GM13977 (cell line): Measurements from ENCODE around the gene CCDC8.
"Not testable (repeated sequence)": the region's sequence is repeated elsewhere in the genome, so short reads cannot be mapped to it uniquely, and the experiment has no call there.

Experiments used
- DNase-seq: peaks from one replicate; pipeline ENCODE4 v3.0.0; 2012; ENCODE audit warnings: low spot score
- CTCF ChIP-seq: IDR thresholded peaks from 2 replicates; pipeline ENCODE4 v1.5.1; 2012; ENCODE audit warnings: mild to moderate bottlenecking, control low read depth; ENCODE audit not compliant: insufficient read depth; ENCODE audit errors: extremely low read depth, missing control alignments
- in situ Hi-C: fragments of 300-500 bp; cut with MboI; formaldehyde crosslinking; loops from one replicate; pipeline ENCODE4 v1.12.0; 2022; ENCODE audit warnings: low sequenced_read_pairs, low pct_unique_long_range_greater_than_20kb, mixed read lengths, inconsistent platforms; ENCODE audit not compliant: unreplicated experiment

CCDC8 gene

GRCh38 chr19:46420056-46420455 lies 6.7 kb upstream of the CCDC8 start:
- no peak for TF ChIP-seq CTCF
- no peak for DNase-seq
- in situ Hi-C loops: no loop called here

GRCh38 chr19:46415804-46416709 lies 2.7 kb upstream of the CCDC8 start:
- in situ Hi-C loops: not testable (repeated sequence)
- peak; percentile 66 for DNase-seq

GRCh38 chr19:46414899-46415298 lies 1.5 kb upstream of the CCDC8 start:
- DNase-seq, in situ Hi-C loops: not testable (repeated sequence)

GRCh38 chr19:46412650-46413261 lies 608 bp downstream of the CCDC8 start:
- in situ Hi-C loops: no loop called here
- TF ChIP-seq CTCF: no peak
- DNase-seq: no peak

GRCh38 chr19:46411925-46412649 lies 1.3 kb downstream of the CCDC8 start:
- no peak for TF ChIP-seq CTCF
- DNase-seq: no peak
- in situ Hi-C loops: no loop called here

- in situ Hi-C loops: no loop called here
- no peak for DNase-seq
- TF ChIP-seq CTCF: no peak
Observed at GRCh38 chr19:46411088-46411924, 2.1 kb downstream of the CCDC8 start.
